HG03469 (cell line): ENCODE measurements around the gene GNAL.
"Not testable (repeated sequence)": the region's sequence is repeated elsewhere in the genome, so short reads cannot be mapped to it uniquely, and the experiment has no call there.

Experiments used
- ATAC-seq: cut with Tn5 transposase; IDR thresholded peaks from one replicate; pipeline ENCODE4 v1.9.1; 2021; ENCODE audit warnings: mild to moderate bottlenecking, moderate library complexity, moderate number of reproducible peaks; ENCODE audit not compliant: unreplicated experiment

GNAL gene

GRCh38 chr18:11668441-11669169, 20.5 kb upstream of the GNAL start:
- no peak for ATAC-seq

DNA sequence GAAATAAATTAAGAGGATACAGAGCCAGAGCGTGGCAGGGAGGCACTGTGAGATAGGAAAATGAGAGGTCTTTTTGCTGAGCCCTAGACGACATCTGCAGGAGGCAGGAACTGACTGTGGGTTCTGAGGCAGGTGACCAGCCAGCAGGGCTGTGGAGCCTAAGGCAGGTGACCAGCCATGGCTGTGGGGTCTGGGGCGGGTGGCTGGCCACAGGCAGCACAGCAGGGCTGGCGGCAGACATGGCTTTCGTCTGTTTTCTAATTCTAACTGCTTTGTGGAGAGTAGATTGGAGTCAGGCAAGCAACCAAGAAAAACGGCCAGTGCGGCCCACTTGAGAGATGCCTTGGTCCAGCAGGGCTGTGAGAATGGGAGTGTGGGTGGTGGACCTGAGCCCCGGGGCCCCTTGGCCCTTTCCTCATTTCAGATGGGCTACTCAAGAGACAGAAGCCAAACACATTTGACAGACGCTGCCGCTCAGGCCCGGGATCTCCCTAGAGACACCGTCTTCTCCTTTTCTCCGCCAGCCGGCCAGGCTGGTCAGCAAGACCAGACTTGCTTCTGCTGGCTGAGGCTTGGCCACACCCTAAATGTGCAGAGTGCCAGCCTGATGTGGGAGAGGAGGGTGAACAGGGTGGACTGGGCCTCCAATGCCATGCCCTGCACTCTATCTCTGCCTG, 19.7 kb upstream of the GNAL start:
- no peak for ATAC-seq

DNA sequence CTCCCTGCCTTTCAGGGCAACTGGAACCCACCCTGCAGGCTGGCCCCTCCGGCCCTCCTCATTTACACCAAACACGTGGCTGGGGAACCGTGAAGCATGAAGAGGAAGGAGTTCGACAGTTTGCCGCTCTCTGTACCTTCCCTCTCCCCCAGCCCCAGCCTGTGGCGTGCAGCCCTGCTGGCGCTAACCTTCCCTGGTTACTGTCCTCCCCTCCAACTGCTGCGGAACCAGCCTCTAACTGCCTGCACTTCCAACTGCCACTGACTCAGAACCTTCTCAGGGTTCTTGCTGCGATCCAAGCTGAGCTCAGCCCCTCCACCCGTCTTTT, 19.2 kb upstream of the GNAL start:
- ATAC-seq: no peak

DNA sequence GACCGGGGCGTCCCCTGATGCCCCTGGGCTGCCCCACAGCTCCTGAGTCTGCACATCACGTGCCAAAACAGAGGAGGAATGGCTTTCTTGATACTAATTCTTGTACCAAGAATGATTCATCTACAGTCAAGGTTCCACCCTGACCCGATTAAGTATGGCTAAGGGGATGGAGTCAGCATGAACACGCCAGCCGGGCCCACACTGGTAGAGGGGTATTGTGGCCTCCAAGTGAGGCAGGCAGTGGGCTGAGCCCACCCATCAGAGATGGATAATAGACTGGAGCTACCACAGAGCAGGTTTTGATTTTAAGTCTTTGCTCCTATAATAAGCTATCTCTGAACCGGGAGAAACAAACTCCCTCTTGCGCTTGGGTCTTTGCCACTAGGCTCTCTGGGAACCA, 17.9 kb upstream of the GNAL start:
- ATAC-seq: no peak

DNA sequence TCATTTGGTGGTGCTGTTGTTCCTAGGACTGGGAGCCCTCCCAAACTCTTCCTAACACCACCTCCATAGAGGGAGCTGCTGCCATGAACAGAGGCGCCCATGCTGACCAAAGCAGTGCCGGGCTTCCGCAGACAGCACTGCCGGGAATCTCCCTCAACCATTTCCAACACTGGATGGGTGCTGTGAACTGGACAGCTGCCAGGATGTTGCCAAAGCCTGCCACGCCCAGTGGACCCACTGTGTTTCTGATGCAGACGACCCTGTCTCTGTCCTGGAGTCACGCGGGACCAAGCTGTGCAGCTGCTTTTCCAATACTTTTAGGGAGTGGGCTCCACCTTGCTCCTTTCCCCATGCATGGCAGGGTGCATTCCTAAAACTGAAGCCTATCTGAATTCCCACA, 16.9 kb upstream of the GNAL start:
- ATAC-seq: no peak

DNA sequence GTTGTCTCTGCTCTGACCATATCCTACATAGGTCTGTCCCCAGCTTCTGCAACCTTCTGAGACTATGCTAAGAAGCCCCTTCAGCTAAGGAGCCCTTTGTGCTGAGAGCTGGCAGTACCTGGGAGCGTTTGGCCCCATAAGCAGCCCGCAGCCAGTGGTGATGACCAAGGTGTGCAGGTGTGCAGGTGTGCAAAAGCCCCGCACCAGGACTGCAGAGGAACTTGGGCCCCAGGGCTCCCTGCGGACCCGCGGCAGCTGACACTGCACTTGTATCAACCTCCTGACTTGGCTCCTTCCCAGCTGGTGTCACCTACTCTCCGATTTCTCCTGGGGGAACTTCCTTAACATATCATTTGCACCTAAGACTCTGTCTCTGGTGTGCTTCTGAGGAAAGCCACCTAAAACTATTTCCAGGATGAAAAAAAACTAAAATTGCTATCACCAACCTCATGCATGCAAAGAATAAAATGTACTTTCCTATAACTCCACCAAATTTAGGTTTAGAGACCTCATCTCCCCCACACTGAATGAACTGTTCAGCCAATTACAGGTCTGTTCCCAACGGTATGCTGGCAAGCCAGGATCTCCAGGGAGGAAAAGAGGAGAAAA, 16.1 kb upstream of the GNAL start:
- no peak for ATAC-seq

- ATAC-seq: no peak
Measured at GRCh38 chr18:11673560-11673959, 15.5 kb upstream of the GNAL start.

- no peak for ATAC-seq
Measured at GRCh38 chr18:11674119-11674518, 14.9 kb upstream of the GNAL start.

- no peak for ATAC-seq
Measured at GRCh38 chr18:11676386-11676785, 12.7 kb upstream of the GNAL start.

DNA sequence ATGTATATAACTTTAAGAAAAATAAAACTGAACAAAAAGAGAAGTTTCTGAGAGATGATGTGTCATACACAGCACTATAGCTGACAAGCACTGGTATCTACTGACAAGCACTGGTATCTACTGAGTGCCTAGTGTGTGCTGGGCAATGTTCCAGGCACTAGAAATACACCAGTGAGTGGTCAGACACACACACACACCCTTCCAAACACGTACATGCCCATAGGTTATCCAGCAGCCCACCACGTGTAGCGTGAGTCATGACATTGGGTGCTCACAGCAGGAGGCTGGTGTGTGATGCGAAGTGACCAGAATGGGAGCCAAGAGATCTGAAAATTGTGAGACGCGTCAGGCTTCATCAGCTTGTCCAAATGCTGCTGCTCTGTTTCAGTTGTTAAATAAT, 12.2 kb upstream of the GNAL start:
- ATAC-seq: no peak

DNA sequence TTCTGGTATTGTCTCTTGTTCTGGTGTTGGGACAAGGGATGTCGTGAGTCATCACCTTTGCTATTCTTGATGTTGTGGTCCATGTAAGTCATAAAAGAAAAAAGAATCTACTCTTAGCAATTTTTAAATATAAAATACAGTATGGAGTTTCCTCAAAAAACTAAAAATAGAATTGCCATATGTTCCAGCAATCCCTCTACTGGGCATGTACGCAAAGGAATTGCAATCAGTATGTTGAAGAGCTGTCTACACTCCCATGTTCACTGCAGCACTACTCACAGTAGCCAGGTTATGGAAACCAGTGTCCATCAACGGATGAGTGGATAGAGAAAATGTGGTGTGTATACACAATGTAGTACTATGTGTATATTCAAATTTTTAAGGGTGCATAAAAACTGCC, 10.9 kb upstream of the GNAL start:
- no peak for ATAC-seq

- no peak for ATAC-seq
Measured at GRCh38 chr18:11689669-11690565, 853 bp downstream of the GNAL start.

DNA sequence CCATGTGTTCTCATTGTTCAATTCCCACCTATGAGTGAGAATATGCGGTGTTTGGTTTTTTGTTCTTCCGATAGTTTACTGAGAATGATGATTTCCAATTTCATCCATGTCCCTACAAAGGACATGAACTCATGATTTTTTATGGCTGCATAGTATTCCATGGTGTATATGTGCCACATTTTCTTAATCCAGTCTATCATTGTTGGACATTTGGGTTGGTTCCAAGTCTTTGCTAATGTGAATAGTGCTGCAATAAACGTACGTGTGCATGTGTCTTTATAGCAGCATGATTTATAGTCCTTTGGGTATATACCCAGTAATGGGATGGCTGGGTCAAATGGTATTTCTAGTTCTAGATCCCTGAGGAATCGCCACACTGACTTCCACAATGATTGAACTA, 1.6 kb downstream of the GNAL start:
- ATAC-seq: not testable (repeated sequence)

DNA sequence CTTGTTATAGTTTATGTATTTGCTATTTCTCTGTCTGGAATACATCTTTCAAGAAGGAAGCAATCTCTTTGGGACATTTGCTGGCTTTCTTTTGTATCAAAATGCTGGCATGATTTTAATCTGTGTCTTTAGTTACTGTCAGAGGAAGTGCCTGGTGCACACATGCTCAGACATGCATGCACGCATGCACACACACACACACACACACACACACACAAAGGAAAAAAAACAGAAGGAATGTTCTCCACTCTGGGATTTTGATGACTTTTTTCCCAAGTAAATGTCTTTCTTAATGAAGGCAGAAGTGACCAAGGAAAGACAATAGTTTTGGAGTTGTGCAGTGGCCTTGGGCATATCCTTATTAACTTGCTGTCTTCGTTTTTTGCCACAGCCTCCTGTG, 6.7 kb downstream of the GNAL start:
- ATAC-seq: no peak

- no peak for ATAC-seq
Measured at GRCh38 chr18:11696451-11696850, 7.4 kb downstream of the GNAL start.

DNA sequence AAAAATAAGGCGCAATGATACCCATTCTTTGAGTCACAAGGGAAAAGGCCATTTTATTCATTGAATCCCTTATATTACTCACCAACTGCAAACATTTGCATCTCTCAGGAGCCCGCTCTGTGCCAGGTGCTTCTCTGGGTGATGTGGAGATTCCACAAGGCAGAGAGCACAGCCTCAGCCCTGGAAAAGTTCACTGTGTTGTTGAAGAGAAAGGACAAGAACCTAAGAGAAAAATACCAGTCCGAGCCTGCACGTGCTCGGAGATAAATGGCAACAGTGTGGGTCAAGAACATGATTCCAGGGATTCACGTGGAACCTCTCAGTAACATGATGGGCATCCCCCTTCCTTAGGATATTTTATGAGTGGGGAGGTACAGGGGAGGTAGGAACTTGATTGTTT, 11.8 kb downstream of the GNAL start:
- no peak for ATAC-seq

- ATAC-seq: no peak
Measured at GRCh38 chr18:11710578-11710977, 21.5 kb downstream of the GNAL start.

GRCh38 chr18:11713756-11714155, 24.7 kb downstream of the GNAL start:
- ATAC-seq: no peak

DNA sequence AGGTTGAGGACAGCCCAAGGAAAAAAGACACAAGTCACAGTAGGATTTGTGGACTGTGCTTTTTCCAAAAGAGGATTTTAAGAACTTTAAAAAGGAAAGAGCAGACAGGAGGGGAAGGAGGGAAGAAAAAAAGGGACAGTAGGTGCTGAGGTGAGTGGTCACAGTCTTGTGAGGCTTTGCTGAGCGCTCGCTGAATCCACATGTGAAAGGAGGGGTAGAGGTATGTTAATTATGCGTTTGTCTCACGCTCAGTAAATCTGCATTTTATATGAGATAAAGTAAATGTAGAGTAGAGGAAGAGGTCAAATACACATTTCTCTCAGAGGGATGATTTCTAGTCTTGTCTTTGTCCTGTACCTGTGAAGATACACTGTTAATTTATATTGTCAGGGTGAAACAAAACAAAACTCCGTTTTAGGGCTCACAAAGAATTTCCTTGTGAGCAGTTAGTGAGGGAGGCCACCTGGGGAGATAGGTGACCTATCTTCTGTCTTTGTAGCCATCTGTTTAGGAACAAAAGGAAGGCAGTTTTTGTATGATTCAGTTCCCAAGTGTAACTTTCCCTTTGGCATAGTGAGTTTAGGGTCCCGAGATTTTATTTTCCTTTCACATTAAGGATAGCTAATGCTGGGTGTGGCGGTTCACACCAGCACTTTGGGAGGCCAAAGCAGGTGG, 25.3 kb downstream of the GNAL start:
- no peak for ATAC-seq

DNA sequence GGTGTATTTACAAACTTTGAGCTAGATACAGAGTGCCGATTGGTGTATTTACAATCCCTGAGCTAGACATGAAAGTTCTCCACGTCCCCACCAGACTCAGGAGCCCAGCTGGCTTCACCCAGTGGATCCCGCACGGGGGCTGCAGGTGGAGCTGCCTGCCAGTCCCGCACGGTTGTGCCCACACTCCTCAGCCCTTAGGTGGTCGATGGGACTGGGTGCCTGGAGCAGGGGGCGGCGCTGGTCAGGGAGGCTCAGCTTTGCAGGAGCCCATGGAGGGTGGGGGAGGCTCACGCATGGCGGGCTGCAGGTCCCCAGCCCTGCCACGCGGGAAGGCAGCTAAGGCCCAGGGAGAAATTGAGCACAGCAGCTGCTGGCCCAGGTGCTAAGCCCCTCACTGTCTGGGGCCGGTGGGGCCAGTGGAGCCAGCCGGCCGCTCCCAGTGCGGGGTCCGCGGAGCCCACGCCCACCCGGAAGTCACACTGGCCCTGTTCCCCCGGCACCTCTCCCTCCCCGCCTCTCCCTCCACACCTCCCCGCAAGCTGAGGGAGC, 27.8 kb downstream of the GNAL start:
- not testable (repeated sequence) for ATAC-seq

DNA sequence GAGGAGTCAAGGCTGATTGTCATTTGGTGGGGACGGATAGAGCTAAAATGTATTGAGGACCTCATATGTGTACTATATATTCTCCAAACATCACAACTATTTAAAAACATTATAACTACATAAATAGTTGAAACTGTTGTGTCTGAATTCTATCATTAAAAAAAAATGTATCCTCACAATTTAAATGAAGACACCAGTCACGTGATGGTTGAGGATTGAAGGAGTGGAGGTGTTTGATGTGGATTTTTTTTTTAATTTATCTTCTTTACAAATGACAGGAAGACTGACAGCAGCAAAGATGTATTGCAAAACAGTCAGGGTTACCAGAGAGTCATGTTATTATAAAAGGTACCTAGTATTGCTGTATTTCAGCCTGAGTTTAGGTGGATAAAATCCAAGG, 30.0 kb downstream of the GNAL start:
- ATAC-seq: no peak
